CD14-positive monocyte (primary cell): ENCODE results near the gene EFHC2. TPM values are rescaled to one million over a fixed set of nuclear protein-coding genes. Genes with fewer than 3 reads are reported as not detected.

Experiments
- DNase-seq, 3 donors: peaks; one replicate each; pipeline ENCODE4 v3.0.0-alpha.2; 2011 to 2022
- H2AFZ ChIP-seq: 2 replicates; pipeline ENCODE4 v1.6.0; 2012; ENCODE audit warnings: mild to moderate bottlenecking, low read depth, low read length, inconsistent platforms; ENCODE audit not compliant: insufficient read depth, poor library complexity, severe bottlenecking
- H3K27ac ChIP-seq, 2 donors: 1 replicate in 1 of 2; 2 replicates in 1 of 2; pipeline ENCODE4 v1.5.1; 2012 to 2013; ENCODE audit warnings: low read length in 2 of 2, control low read depth in 1 of 2, inconsistent platforms in 1 of 2, low read depth in 1 of 2, mild to moderate bottlenecking in 1 of 2
- H3K27me3 ChIP-seq, 2 donors: one replicate each; pipeline versions ENCODE4 v1.6.0 to v1.6.1; 2011 to 2013; ENCODE audit warnings: low read length in 2 of 2; ENCODE audit not compliant: control insufficient read depth in 2 of 2, insufficient read depth in 2 of 2
- H3K36me3 ChIP-seq, 2 donors: replicated peaks in 1 of 2; 1 replicate in 1 of 2; 2 replicates in 1 of 2; pipeline versions ENCODE4 v1.5.1 to v1.6.1; 2012 to 2013; ENCODE audit warnings: low read length in 2 of 2, control low read depth in 1 of 2, inconsistent platforms in 1 of 2, mild to moderate bottlenecking in 1 of 2; ENCODE audit not compliant: insufficient read depth in 2 of 2, control insufficient read depth in 1 of 2
- H3K4me1 ChIP-seq, 2 donors: 1 replicate in 1 of 2; 2 replicates in 1 of 2; pipeline versions ENCODE4 v1.5.1 to v1.6.1; 2012 to 2013; ENCODE audit warnings: low read length in 2 of 2, control low read depth in 1 of 2, inconsistent platforms in 1 of 2, mild to moderate bottlenecking in 1 of 2, moderate library complexity in 1 of 2; ENCODE audit not compliant: insufficient read depth in 2 of 2, control insufficient read depth in 1 of 2
- H3K4me2 ChIP-seq: replicated peaks from 2 replicates; pipeline ENCODE3; 2012; ENCODE audit warnings: low read length, moderate library complexity, mild to moderate bottlenecking; ENCODE audit not compliant: poor library complexity, severe bottlenecking; ENCODE audit errors: extremely low read depth
- H3K4me3 ChIP-seq, 3 experiments: fragments of 200-600 bp in 1 of 3; sonication (generic) in 1 of 3; replicated peaks in 1 of 3; 1 replicate in 2 of 3; 2 replicates in 1 of 3; pipeline ENCODE4 v1.5.1; 2011 to 2013; ENCODE audit warnings: low read length in 3 of 3, mild to moderate bottlenecking in 3 of 3, control low read depth in 2 of 3, low read depth in 2 of 3, inconsistent platforms in 1 of 3, moderate library complexity in 1 of 3
- H3K79me2 ChIP-seq: 2 replicates; pipeline ENCODE4 v1.6.0; 2012; ENCODE audit warnings: mild to moderate bottlenecking, control low read depth, inconsistent platforms, low read length, moderate library complexity; ENCODE audit not compliant: insufficient read depth
- H3K9ac ChIP-seq: 2 replicates; pipeline ENCODE4 v1.6.0; 2017; ENCODE audit warnings: low read length, mild to moderate bottlenecking; ENCODE audit not compliant: insufficient read depth, poor library complexity, severe bottlenecking
- H3K9me3 ChIP-seq, 2 donors: replicated peaks in 1 of 2; 1 replicate in 1 of 2; 2 replicates in 1 of 2; pipeline versions ENCODE4 v1.5.1 to v1.6.1; 2012 to 2013; ENCODE audit warnings: low read length in 2 of 2, control low read depth in 1 of 2; ENCODE audit not compliant: control insufficient read depth in 1 of 2, insufficient read depth in 1 of 2
- H4K20me1 ChIP-seq: 2 replicates; pipeline ENCODE4 v1.6.0; 2012; ENCODE audit warnings: mild to moderate bottlenecking, low read length, control low read depth, moderate library complexity; ENCODE audit not compliant: insufficient read depth
- H3K27ac Mint-ChIP-seq, 7 donors: one replicate each; pipeline ENCODE4 v1.8.0; 2020; ENCODE audit warnings: mild to moderate bottlenecking in 7 of 7, mixed read lengths in 7 of 7, moderate library complexity in 6 of 7, inconsistent platforms in 2 of 7
- H3K27me3 Mint-ChIP-seq, 3 donors: one replicate each; pipeline ENCODE4 v1.8.0; 2021 to 2022; ENCODE audit warnings: low read depth in 3 of 3, mild to moderate bottlenecking in 3 of 3, mixed read lengths in 3 of 3, moderate library complexity in 3 of 3, inconsistent platforms in 1 of 3
- H3K36me3 Mint-ChIP-seq, 2 donors: one replicate each; pipeline ENCODE4 v1.8.0; 2020; ENCODE audit warnings: mixed read lengths in 2 of 2, inconsistent platforms in 1 of 2, mild to moderate bottlenecking in 1 of 2
- H3K4me1 Mint-ChIP-seq: one replicate; pipeline ENCODE4 v1.8.0; 2020; ENCODE audit warnings: mild to moderate bottlenecking, mixed read lengths
- H3K4me3 Mint-ChIP-seq, 2 donors: one replicate each; pipeline ENCODE4 v1.8.0; 2020; ENCODE audit warnings: mild to moderate bottlenecking in 2 of 2, mixed read lengths in 2 of 2, moderate library complexity in 1 of 2
- H3K9me3 Mint-ChIP-seq, 7 donors: one replicate each; pipeline ENCODE4 v1.8.0; 2020 to 2022; ENCODE audit warnings: mixed read lengths in 7 of 7, mild to moderate bottlenecking in 6 of 7, moderate library complexity in 6 of 7, inconsistent platforms in 2 of 7
- WGBS: methylation state at CpG from one replicate; pipeline ENCODE4 v1.1.5; 2013; ENCODE audit warnings: missing lambda C conversion rate; ENCODE audit not compliant: insufficient coverage; 5-methylcytosine and 5-hydroxymethylcytosine counted together
- intact Hi-C, 2 donors: fragments of 100-400 bp; cut with micrococcal nuclease; formaldehyde crosslinking; loops; one replicate each; pipeline versions ENCODE4 v1.15.0 to v1.15.1; 2023
- polyA plus RNA-seq, 3 donors: library from polyadenylated mRNA; depleted of rRNA in 1 of 3; unstranded in 2 of 3; stranded (reverse) in 1 of 3; fragments of 300-500 nt in 2 of 3; fragments of >200 nt in 1 of 3; fragmentation: Illumina TruSeq in 2 of 3; gene quantifications; 1 replicate in 2 of 3; 2 replicates in 1 of 3; pipeline ENCODE4 v1.2.3, GENCODE V29; 2012 to 2021
- TF ChIP-seq, protein P1 (sequence below): fragments of 200-600 bp; IDR thresholded peaks from one replicate; pipeline ENCODE4 v1.8.0; 2022; ENCODE audit warnings: antibody characterized with exemption, mild to moderate bottlenecking

EFHC2 gene
- polyA plus RNA-seq, 3 donors: 0.05 to 0.22 TPM; not detected in 1

DNA sequence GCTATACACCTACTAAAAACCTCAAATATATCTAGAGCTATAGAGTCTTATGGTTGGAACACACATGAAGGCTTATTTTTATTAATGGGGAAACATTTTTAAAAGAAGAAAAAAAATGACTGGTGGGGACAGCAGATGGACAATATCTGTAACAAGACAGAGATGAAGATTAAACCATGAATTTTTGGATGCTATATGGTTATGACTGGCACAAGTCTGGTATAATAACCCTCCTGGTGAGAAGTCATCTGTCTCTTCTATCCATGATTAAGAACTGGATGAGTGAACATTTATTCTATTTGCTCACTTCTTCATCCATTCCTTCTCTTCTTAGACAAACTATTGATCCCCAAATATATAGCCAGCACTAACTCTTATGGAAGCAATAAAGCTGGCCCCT, 104.4 kb downstream of the EFHC2 start:
- no peak overlapping the region for H3K27ac ChIP-seq
- no peaks in the 10 kb centered on the region for H3K4me1 ChIP-seq
- no peaks in the 10 kb centered on the region for H3K36me3 ChIP-seq
- no peak overlapping the region for H3K4me3 ChIP-seq
- no peaks in the 10 kb centered on the region for H3K9me3 Mint-ChIP-seq
- no peaks in the 10 kb centered on the region for H3K79me2 ChIP-seq
- H3K9me3 ChIP-seq: no peaks in the 10 kb centered on the region
- TF ChIP-seq, protein P1, sequence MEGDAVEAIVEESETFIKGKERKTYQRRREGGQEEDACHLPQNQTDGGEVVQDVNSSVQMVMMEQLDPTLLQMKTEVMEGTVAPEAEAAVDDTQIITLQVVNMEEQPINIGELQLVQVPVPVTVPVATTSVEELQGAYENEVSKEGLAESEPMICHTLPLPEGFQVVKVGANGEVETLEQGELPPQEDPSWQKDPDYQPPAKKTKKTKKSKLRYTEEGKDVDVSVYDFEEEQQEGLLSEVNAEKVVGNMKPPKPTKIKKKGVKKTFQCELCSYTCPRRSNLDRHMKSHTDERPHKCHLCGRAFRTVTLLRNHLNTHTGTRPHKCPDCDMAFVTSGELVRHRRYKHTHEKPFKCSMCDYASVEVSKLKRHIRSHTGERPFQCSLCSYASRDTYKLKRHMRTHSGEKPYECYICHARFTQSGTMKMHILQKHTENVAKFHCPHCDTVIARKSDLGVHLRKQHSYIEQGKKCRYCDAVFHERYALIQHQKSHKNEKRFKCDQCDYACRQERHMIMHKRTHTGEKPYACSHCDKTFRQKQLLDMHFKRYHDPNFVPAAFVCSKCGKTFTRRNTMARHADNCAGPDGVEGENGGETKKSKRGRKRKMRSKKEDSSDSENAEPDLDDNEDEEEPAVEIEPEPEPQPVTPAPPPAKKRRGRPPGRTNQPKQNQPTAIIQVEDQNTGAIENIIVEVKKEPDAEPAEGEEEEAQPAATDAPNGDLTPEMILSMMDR: no peak
- no peak overlapping the region for H3K9ac ChIP-seq
- H4K20me1 ChIP-seq: no peaks in the 10 kb centered on the region
- no peak for DNase-seq
- no peaks in the 10 kb centered on the region for H3K36me3 Mint-ChIP-seq
- intact Hi-C loops: no loop called here
- H3K4me2 ChIP-seq: no peak overlapping the region
- H3K27ac Mint-ChIP-seq: no peak overlapping the region
- H3K4me1 Mint-ChIP-seq: peaks cover 4% of the 10 kb centered on the region
- peaks cover 6 to 10% (median 8%) of the 10 kb centered on the region in 3 donors for H3K27me3 Mint-ChIP-seq
- H3K27me3 ChIP-seq: peaks cover 0 to 34% of the 10 kb centered on the region in 2 donors
- H2AFZ ChIP-seq: no peak overlapping the region
- H3K4me3 Mint-ChIP-seq: no peak overlapping the region

DNA sequence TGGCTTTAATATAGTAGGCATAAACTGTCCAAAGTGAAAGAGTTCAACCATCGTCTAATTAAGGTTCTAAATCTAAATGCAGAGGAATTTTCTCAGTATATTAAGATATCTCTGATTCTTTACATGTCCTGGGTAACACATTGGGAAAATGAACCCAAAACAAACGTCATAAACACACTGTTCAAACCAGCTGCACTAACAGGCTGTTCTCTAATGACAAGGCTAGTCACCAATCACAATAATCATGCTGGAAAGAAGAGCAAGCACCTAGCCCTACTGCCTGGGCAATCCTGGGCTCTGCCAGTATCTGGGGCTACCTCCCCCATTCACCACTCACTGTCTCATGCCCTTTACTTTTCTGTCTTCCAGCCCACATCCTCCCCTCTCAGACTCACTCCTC, 107.9 kb downstream of the EFHC2 start:
- H3K4me2 ChIP-seq: no peak overlapping the region
- intact Hi-C loops: no loop called here
- Mint-ChIP-seq H3K27me3 (peaks cover 5 to 17% (median 5%) of the 10 kb centered on the region in 3 donors), H3K36me3 (no peaks in the 10 kb centered on the region), H3K4me1 (no peaks in the 10 kb centered on the region), H3K27ac (no peak overlapping the region), H3K4me3 (no peak overlapping the region), H3K9me3 (no peaks in the 10 kb centered on the region)
- H3K9me3 ChIP-seq: no peaks in the 10 kb centered on the region
- no peak overlapping the region for H3K4me3 ChIP-seq
- H2AFZ ChIP-seq: no peak overlapping the region
- WGBS: no CpG with 5 or more reads among the region's 2 CpGs
- H3K27ac ChIP-seq: no peak overlapping the region
- no peak overlapping the region for H3K9ac ChIP-seq
- H4K20me1 ChIP-seq: no peaks in the 10 kb centered on the region
- peaks cover 0 to 19% of the 10 kb centered on the region in 2 donors for H3K27me3 ChIP-seq
- H3K36me3 ChIP-seq: no peaks in the 10 kb centered on the region
- H3K79me2 ChIP-seq: no peaks in the 10 kb centered on the region
- TF ChIP-seq, protein P1: no peak
- no peaks in the 10 kb centered on the region for H3K4me1 ChIP-seq
- DNase-seq: no peak
